ENCODE results near the gene PARP15. TPM values are rescaled to one million over a fixed set of nuclear protein-coding genes. Genes with fewer than 3 reads are reported as not detected.

Gene PARP15
- total and polyA plus RNA-seq, 12 donors, result 0.21 to 1.7 (median 0.60) TPM

GRCh38 chr3:122557356-122557755, 20.1 kb upstream of the PARP15 start:
- Histone ChIP-seq H3K4me3 (no peak overlapping the region), H3K27me3 (no peaks in the 10 kb centered on the region), H3K4me1 (peaks cover 0 to 48% (median 23%) of the 10 kb centered on the region in 9 donors), H3K9me3 (no peaks in the 10 kb centered on the region), H3K27ac (no peak overlapping the region), H3K36me3 (peaks cover 0 to 79% (median 27%) of the 10 kb centered on the region in 9 donors)
- TF ChIP-seq CTCF (IDR thresholded peaks at IDR 0.05), result no peak
- intact Hi-C loops (cut with DNase I), result loop anchor here in 2 of 10 donors (2.0 to 5.0 kb wide), 2 partner anchors 119 to 120 kb away; no protein-coding TSS in a partner anchor
- ATAC-seq, result no peak
- 86 to 88% methylated on average over 5 of the region's 5 CpGs for WGBS, 2 donors
- no peak for DNase-seq

- no peak for TF ChIP-seq CTCF (IDR thresholded peaks at IDR 0.05)
- H3K9me3 ChIP-seq, result no peaks in the 10 kb centered on the region
- 86 to 87% methylated on average over 6 of the region's 6 CpGs for WGBS, 2 donors
- intact Hi-C loops (cut with DNase I), result loop anchor here in 2 of 10 donors (2.0 to 5.0 kb wide), 2 partner anchors 118 to 119 kb away; no protein-coding TSS in a partner anchor
- no peak overlapping the region for H3K4me3 ChIP-seq
- peaks cover 0 to 66% (median 20%) of the 10 kb centered on the region in 9 donors for H3K36me3 ChIP-seq
- no peak overlapping the region for H3K27ac ChIP-seq
- H3K27me3 ChIP-seq, result no peaks in the 10 kb centered on the region
- DNase-seq, result no peak
- peaks cover 0 to 57% (median 35%) of the 10 kb centered on the region in 9 donors for H3K4me1 ChIP-seq
- ATAC-seq, result no peak
Measured at GRCh38 chr3:122558605-122559004, 18.8 kb upstream of the PARP15 start.

GRCh38 chr3:122559906-122560305, 17.5 kb upstream of the PARP15 start:
- intact Hi-C loops (cut with DNase I), result loop anchor here in 7 of 10 donors (1.0 to 10.0 kb wide), 6 partner anchors 115 to 121 kb away; partner anchors contain the start of gene PARP14 (in 2 of the 7)
- Histone ChIP-seq H3K27ac (no peak overlapping the region), H3K36me3 (peaks cover 0 to 53% (median 20%) of the 10 kb centered on the region in 9 donors), H3K4me1 (peaks cover 0 to 52% (median 35%) of the 10 kb centered on the region in 9 donors), H3K27me3 (no peaks in the 10 kb centered on the region), H3K4me3 (no peak overlapping the region), H3K9me3 (no peaks in the 10 kb centered on the region)
- TF ChIP-seq CTCF (IDR thresholded peaks at IDR 0.05), result no peak
- 68 to 74% methylated on average over 3 of the region's 3 CpGs for WGBS, 2 donors
- DNase-seq (no peak), ATAC-seq (no peak)

- peak in 8 of 9 donors; percentile 13 to 71 (median 60) for TF ChIP-seq CTCF (IDR thresholded peaks at IDR 0.05)
- Histone ChIP-seq H3K4me1 (peaks cover 0 to 52% (median 35%) of the 10 kb centered on the region in 9 donors), H3K27ac (no peak overlapping the region), H3K9me3 (no peaks in the 10 kb centered on the region), H3K36me3 (peaks cover 0 to 46% (median 16%) of the 10 kb centered on the region in 9 donors), H3K4me3 (no peak overlapping the region), H3K27me3 (no peaks in the 10 kb centered on the region)
- 92 to 100% methylated on average over 1 of the region's 1 CpG for WGBS, 2 donors
- ATAC-seq (no peak), DNase-seq (peak in 1 of 2 donors; percentile 42)
- intact Hi-C loops (cut with DNase I), result loop anchor here in 5 of 10 donors (1.0 to 10.0 kb wide), 4 partner anchors 114 to 120 kb away; partner anchors contain the start of gene PARP14 (in 2 of the 5)
Measured at GRCh38 chr3:122560680-122561079, 16.8 kb upstream of the PARP15 start.
